HG02588 (cell line): ENCODE results near the gene FXYD6.

ENCODE experiments used
- ATAC-seq: cut with Tn5 transposase; IDR thresholded peaks from one replicate; pipeline ENCODE4 v1.9.1; 2021; ENCODE audit warnings: mild to moderate bottlenecking, moderate library complexity; ENCODE audit not compliant: unreplicated experiment

The FXYD6 gene

DNA sequence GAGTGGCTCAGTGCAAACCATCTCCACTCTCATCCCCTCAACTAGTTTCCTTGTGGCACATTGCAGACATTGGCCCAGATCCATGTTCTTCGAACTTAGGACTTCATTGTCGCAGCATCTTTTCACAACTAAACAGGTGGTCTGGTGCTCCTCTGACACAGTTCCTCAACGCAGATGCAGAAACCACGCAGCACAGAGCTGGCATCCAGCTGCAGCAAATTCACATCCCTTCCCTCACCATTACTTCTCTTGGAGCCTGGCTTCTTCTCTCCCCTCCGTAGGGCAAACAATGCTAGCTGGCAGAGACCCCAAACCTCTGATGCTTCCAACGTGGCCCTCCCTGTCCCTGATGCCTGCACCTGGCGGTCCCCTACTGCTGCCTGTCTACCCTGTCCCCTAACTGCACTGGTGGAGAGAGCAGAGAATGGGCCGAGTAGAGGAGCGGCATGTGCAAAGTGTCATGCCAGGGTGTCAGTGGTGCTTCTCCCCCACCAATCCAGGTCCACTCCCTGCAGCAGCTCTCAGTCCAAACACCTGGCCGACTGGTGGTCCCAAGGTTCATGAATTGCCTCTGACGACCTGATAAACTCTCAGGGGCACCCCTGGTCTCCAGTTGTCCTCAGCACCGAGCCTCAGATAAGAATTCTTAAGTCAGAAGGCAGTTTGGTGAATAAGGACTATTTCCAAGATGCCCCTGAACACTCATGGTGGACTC lies 34.6 kb upstream of the FXYD6 start:
- ATAC-seq, result no peak

DNA sequence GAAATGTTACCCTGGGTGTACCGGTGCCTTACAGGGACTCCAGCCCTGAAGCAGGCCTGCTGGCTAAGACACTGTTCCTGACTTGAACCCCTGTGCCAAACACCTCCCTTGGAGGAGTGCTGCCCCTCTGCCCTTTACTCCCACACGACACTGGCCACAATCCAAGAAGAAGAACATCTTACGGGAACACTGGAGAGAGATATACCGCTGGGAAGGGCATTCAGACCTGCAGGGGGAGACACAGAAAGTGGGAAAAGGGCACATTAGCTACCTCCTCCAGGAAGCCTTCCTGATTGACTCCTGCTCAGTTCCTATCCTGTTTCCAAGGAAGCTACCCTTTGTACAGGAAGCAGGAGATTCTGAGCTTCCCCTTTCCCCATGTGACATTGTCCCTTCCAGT lies 34.1 kb upstream of the FXYD6 start:
- ATAC-seq, result no peak

DNA sequence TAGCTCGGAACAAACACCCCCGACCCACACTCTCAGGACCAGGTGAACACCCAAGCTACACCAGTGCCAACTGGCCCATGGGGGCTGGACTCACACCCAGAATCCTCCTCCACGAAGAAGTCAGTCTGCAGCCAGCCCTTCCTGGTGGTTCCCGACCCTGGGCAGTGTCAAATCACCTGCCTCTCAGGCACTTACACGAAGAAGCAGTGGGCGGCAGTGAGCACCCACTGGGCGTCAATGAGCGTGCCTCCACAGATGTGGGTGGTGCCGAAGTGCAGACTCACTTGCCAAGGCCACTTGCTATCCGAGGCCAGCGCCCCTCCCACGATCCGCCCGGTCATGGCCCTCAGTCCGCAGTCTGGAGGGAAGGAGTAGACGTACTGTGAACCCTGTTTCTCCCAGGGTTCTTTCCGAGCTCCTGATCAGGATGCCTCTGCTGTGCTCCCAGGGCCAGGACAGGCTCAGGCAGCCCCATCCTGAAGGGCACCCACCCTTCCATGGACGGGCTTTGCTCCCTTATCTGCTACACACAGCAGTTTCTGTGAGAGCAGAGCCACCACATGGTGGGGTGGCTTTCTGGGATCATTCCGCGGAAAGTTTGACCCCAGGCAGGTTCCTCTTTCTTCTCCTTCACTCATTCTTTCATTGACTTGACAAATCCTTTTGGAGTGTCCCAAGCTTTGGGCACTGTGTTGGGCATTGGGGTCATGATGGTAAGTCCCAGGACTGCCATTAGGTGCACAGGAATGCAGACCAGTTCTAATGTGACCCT lies 33.3 kb upstream of the FXYD6 start:
- no peak for ATAC-seq

DNA sequence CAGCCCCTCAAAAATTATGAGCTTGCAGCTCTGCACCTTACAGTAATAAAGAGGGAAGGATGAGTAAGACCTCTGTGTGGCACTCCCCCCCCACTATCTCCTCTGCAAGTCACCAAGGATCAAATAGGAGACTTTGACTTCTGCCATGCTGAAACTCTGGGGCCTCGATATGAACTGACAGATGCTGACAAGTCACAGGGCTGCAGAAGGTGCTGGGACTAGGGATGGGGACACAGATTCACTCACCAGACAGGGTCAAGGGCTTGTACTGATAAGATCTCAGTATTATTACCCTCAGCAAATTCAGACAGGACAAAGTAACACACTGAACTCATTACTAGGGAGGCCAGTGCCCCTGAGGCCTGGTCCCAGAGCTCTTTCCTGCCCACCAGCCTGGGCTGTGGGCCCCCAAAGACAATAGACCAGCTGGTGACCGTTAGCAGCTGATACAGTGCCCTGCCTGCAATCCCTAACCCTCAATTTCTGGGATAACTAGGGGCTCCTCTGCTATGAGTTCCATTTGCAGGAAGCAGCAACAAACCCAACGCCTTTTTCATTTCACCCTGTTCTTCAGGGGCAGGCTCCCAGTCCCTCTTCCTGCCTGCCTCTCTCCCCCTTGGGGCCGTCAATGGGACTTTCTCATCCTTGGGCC lies 32.6 kb upstream of the FXYD6 start:
- no peak for ATAC-seq

DNA sequence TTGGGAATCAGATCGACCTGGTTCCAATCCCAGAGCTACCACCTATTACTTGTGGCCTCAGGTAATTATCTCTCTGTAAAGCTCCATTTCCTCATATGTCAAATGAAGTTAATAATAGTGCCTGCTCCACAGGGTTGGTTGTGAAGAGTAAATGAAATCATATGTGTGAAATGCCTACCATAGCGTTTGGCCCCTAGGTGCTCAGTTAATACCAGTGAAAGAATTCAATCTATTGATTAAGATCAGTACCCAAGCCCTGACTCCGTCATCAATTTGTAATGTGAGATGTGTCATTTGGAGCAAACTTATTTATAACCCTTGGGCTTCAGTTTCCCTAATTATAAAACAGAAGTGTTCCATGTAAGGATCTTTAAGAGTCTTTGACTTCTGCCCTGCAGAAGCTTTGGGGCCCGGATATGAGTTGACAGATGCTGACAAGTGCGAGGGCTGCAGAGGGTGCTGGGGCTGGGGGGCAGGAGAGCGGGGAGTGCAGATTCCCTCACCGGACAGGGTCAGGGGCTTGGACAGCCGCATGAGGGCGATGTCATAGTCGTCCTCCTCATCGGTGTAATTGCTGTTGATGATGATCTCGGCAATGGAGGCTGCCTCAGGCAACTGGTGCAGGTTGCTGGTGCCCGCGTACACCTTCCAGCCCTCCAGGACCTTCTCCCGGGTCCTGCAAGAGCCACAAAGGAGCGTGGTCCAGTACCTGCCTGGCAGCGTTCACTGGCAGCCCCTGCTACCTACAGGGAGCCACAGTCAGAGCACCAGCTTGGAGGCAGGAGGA lies 31.8 kb upstream of the FXYD6 start:
- ATAC-seq, result no peak

DNA sequence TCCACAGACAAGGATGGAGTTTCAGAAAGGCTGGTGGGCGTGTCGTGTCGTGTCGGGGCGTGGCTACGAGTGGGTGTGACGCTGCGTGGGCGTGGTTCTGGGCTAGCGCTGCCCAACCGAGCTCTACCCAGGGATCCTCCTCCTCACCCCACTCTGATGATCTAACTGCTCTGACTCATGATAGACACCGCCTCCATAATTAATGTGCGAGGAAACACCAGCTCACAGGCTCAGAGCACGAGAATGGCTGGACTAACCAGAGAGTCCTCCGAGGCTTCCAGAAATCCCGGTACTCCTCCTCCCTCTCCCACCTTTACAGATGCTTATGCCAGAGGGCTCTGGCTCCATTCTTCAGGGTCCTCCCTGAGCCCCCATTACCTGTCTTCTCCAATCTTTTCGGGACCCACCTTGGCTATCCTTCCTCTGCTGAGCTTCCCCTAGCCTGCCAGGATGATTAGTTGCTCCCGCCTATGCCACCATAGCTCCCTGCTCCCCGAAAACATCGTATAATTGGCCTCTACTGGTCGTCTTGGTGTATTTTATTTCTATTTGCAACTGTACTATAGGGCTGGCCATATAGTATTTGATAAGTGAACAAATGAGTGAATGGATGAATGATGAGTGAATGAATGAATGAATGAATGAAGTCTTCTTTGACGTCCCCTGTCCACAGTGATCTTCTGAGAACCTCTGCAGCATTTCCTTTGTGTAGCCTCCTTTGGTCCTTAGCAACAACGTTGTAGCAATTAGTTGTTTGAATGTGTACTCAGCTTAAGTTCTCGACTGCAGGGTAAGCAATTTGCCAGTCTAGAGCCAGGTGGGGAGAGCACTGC lies 31.0 kb upstream of the FXYD6 start:
- no peak for ATAC-seq

- ATAC-seq, result no peak
Measured at GRCh38 chr11:117906710-117907109, 30.3 kb upstream of the FXYD6 start.

DNA sequence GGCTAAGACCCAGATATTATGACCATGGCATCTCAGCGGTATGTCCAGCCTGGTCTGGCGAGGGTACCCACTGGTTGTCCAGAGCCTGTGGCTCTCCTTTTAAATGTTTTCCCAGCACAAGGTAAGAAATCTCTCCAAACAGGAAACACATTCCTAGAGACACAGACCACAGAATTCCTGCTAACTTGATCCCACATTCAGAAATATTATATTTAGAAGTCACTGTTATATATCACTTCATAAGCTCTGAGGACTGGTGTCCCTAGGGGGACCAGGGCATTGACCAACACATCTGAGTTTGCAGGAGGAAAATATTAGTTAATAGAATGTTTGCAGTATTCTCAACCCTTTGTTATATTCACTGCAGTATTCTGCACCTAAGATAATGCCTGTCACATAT lies 29.7 kb upstream of the FXYD6 start:
- no peak for ATAC-seq

DNA sequence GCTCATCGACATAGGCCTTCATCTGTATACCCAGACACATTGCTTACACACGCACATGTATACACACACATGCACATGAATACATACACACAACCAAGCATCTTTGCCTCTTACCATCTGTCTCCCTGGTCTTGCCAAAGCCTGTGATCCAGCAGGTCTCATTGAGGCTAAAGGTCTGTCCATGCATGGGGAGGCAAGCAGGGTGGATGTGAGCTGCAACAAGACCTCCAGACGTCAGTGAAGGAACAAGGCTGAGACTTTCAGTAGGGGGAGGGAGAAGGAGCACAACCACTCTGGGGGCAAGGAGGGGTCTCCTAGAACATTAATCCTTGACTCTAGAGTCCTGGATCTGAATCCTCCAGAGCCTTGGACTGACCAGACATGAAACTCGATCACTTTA lies 29.1 kb upstream of the FXYD6 start:
- no peak for ATAC-seq

DNA sequence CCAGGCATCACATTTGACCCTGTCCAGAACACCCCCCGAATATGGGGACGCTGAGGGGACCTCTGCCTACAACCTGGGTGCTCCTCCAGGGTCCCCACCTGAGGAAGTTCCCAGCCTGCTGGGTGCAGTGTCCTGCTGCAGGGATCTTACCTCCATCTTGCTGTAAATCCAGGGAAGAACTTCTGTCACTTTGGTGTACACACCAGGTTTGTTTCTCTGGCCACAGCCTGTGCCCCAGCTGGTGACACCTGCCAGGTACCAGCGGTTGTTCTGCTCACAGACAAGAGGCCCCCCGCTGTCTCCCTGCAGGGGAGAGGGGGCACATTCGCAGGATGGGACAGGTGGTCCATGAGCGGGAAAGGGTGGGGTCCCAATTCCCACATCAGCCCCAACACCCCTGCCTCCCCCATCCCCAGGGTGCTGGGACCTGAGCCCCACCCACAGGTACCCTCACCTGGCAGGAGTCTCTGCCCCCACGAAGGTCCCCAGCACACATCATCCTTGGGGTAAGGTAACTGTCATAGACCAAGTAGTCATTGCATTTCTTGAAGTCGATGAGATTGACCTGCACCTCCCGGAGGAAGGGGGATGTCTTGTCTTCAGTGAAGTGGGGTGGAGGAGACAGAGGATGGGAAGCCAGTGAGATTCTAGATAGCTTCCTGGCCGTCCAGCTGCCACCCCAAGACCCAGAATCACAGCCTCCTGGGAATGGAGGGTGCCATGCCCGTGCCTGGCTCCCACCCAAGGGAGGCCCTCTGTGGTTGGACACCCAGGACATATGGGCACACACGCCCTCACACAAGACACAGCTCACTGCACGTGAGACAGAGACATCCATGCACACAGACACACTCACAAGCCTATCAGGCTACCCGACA lies 27.3 kb upstream of the FXYD6 start:
- ATAC-seq, result no peak

DNA sequence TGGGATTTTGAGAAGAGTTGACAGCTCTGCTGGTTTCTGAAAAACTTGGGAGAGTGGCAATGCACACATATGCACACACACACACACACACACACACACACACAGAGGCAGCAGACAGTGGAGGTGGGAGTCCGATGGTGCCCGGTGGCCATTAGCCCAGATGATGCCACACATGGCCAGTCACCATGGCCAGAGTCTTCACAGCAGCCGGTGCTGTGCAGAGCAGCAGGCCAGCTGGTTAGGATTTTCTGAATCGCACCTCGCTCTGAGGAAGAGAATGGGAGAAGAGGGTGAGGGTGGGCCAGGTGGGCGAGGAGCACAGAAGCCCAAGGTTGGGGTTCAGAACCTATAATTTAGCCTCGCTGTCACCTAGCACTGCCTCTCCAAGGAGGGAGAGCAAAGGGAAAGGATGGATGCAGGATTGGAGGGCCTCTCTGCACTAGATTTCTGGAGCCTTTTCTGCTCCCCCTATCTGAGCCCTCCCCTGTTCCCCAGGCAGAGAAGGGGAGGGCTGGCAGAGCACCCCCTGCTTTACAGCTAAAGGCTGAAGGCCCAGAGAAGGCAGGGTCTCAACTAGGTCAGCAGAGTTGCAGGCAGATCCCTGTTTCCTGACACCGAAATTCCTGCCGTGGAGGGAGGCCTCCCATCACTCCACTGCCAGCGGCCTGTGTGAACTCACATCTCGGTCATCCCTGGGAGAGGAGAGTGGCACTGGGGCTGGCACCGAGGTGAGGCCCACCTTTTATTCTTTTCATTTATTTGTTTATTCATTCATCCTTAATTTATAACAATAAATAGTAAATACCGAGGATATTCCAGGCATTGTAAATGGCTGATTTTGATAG lies 25.8 kb upstream of the FXYD6 start:
- ATAC-seq, result no peak

- no peak for ATAC-seq
Measured at GRCh38 chr11:117901601-117902000, 25.1 kb upstream of the FXYD6 start.

DNA sequence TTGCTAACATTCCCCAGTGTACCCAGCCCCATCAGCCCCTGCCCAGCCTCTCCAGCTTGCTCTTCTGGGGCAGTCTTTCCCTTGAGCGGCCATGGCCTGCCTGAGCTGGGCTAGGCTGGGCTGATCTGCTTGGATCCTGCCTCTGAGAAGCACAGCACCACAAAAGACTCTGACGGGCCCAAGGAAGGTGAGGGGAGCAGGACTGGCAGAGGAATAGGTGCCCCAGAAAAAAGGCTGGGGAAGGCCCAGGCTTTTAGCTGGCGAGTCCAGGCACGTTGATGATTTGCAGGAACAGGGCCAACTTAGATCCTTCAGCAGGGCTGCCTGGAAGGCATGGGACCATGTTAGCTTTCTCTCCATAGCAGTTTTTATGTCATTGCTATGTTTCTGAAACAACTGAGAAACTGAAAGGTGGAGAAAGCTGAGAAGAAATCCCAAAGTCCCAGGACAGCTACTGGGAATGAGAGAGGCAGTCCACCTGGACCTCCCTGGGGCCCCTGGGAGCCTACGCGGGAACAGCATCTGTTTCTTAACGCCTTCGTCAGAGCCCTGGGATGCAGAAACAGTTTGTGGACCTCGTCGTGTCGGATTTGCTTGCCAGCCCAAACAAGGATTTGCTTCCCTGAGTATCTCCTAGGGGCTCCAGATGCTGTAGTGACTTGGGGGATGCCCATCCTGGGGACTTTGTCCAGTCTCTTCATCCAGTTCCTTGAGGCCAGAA lies 24.4 kb upstream of the FXYD6 start:
- no peak for ATAC-seq

GRCh38 chr11:117900121-117900648 lies 23.7 kb upstream of the FXYD6 start:
- ATAC-seq, result no peak

GRCh38 chr11:117898059-117898458 lies 21.6 kb upstream of the FXYD6 start:
- ATAC-seq, result no peak

GRCh38 chr11:117892651-117893050 lies 16.2 kb upstream of the FXYD6 start:
- ATAC-seq, result no peak

DNA sequence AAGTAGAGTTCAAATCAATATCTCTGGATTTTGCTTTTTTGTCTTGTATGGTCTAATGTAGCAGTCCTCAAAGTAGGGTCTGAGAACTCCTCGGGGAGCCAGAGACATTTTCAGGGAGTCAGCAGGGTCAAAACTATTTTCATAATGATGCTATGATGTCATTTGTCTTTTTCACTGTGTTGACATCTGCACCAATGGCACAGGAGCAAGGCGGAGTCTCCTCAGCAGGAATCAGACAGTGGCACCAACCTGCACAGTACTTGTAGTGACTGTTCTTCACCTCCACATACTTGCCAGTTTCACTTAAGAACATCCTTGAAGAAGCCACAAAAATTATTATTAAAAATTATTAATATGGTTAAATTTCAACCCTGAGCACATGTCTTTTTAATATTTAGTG lies 14.9 kb upstream of the FXYD6 start:
- no peak for ATAC-seq

DNA sequence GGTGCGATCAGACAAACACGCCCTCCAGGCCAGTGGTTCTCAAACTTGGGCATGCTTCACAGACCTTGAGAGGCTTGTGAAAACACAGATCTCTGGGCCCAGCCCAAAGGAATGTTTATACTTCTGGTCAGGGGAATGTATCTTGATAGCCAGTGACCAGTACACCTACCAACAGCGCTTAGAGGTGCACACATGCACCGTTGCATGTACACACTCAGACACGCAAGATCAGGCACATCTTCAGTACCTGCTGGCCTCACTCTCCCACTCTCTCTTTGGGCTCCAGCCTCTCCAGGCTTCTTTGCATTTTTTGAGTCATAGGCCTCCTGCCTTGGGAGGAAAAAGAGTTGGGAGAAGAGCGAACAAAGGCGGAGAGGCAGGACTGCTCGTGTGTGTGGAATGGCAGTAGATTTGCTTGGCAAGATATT lies 11.7 kb upstream of the FXYD6 start:
- no peak for ATAC-seq
